Measurements from ENCODE around the gene NR0B1.

The NR0B1 gene

GRCh38 chrX:30270639-30271038, 38.6 kb downstream of the NR0B1 start:
- no peak for DNase-seq

GRCh38 chrX:30262763-30263162, 46.4 kb downstream of the NR0B1 start:
- no peak for DNase-seq

GRCh38 chrX:30261012-30261411, 48.2 kb downstream of the NR0B1 start:
- no peak for DNase-seq

- DNase-seq: no peak
Measured at GRCh38 chrX:30259927-30260326, 49.3 kb downstream of the NR0B1 start.

Data from NCI-H2107 (cell line).